ENCODE data around the gene ZNF862. TPM values are rescaled to one million over a fixed set of nuclear protein-coding genes. Genes with fewer than 3 reads are reported as not detected.

Gene ZNF862
- total and polyA plus RNA-seq, 2 of the 8 experiments (the other 6 are each of a cell fraction or from before 2014, with no cell fraction given): 1.8 to 3.9 TPM

GRCh38 chr7:149839933-149840332, 1.8 kb downstream of the ZNF862 start:
- H4K91ac ChIP-seq (replicated peaks; ENCODE audit: insufficient read length, low read length): no peak overlapping the region
- no peaks in the 10 kb centered on the region for H4K20me1 ChIP-seq (replicated peaks in 1 of 2; ENCODE audit: control insufficient read depth in 1 of 2, insufficient read depth in 2 of 2, low read length in 2 of 2)
- no peak overlapping the region for H3K9ac ChIP-seq (replicated peaks in 1 of 4; ENCODE audit: extremely low read depth in 1 of 4, low read depth in 3 of 4, low read length in 3 of 4)
- H3K23me2 ChIP-seq (ENCODE audit: low read depth, low read length): peaks cover 5% of the 10 kb centered on the region; the same call in 1 of the 2 replicates
- ChIA-PET POLR2A (ENCODE audit: partially characterized antibody) (interaction anchor here (1.6 to 2.9 kb wide), 2 partner anchors 9 to 15 kb away, joined by 5 to 14 read pairs; no protein-coding TSS in a partner anchor), CTCF (ENCODE audit: partially characterized antibody) (interaction anchor here (0.7 to 3.0 kb wide), 8 partner anchors 9 to 520 kb away, joined by 3 to 25 read pairs (median 4); no protein-coding TSS in a partner anchor)
- FAIRE-seq (no peak), DNase-seq (ENCODE audit: low read depth in 1 of 2, low spot score in 2 of 2) (no peak)
- no peaks in the 10 kb centered on the region for H3K36me3 ChIP-seq (ENCODE audit: control insufficient read depth in 2 of 4, insufficient read depth in 4 of 4, low read length in 3 of 4)
- no peak overlapping the region for H2BK15ac ChIP-seq (ENCODE audit: low read length)
- no peak overlapping the region for H3K23ac ChIP-seq (ENCODE audit: insufficient read length)
- H4K5ac ChIP-seq (ENCODE audit: insufficient read length, low read depth, low read length): no peak overlapping the region
- H3K27me3 ChIP-seq (replicated peaks in 1 of 4; ENCODE audit: control insufficient read depth in 3 of 4, extremely low read depth in 1 of 4, insufficient read depth in 3 of 4, low read length in 3 of 4): no peaks in the 10 kb centered on the region; a peak in 2 of 7 replicates
- H2BK5ac ChIP-seq (ENCODE audit: low read depth, low read length): no peak overlapping the region
- H2AK5ac ChIP-seq (ENCODE audit: low read depth, low read length): no peak overlapping the region
- H3K18ac ChIP-seq (ENCODE audit: extremely low read depth, low read length): no peak overlapping the region
- H3K4ac ChIP-seq (replicated peaks; ENCODE audit: insufficient read length, low read depth, low read length): no peak overlapping the region
- no peak overlapping the region for H2AFZ ChIP-seq (ENCODE audit: low read length)
- no peak overlapping the region for H2BK120ac ChIP-seq (replicated peaks; ENCODE audit: low read depth, low read length)
- no peak overlapping the region; a peak in 1 of 4 replicates for H3K4me2 ChIP-seq (ENCODE audit: insufficient read depth in 1 of 2, low read depth in 2 of 2, low read length in 2 of 2)
- H2BK20ac ChIP-seq (ENCODE audit: low read length): no peak overlapping the region
- no peak overlapping the region for H3K56ac ChIP-seq (replicated peaks; ENCODE audit: insufficient read length, low read depth, low read length)
- no peak overlapping the region for H3K14ac ChIP-seq (ENCODE audit: insufficient read length)
- H3K79me2 ChIP-seq (ENCODE audit: control insufficient read depth in 1 of 2, insufficient read depth in 2 of 2, low read length in 2 of 2): no peaks in the 10 kb centered on the region
- no peak overlapping the region for H2BK12ac ChIP-seq (ENCODE audit: low read depth, low read length)
- H3K4me3 ChIP-seq (ENCODE audit: extremely low read depth in 1 of 4, insufficient read depth in 2 of 4, low read depth in 3 of 4, low read length in 4 of 4): no peak overlapping the region
- no peaks in the 10 kb centered on the region for H3K9me3 ChIP-seq (ENCODE audit: insufficient read depth in 2 of 2, low read depth in 1 of 2, low read length in 1 of 2)
- peaks cover 0 to 6% (median 0%) of the 10 kb centered on the region in 4 experiments; a peak in 3 of 7 replicates for H3K4me1 ChIP-seq (replicated peaks in 1 of 4; ENCODE audit: control insufficient read depth in 3 of 4, insufficient read depth in 4 of 4, low read length in 3 of 4)
- no peak overlapping the region for H3K27ac ChIP-seq (ENCODE audit: low read depth, low read length)
- H4K8ac ChIP-seq (ENCODE audit: extremely low read depth, insufficient read depth, low read length): no peak overlapping the region
- WGBS, 2 experiments (ENCODE audit: extremely low coverage in 1 of 2, insufficient coverage in 1 of 2, insufficient read length in 1 of 2, insufficient replicate concordance in 2 of 2, low coverage in 1 of 2, low lambda C conversion rate in 2 of 2, missing lambda C conversion rate in 1 of 2): 92% methylated on average over 5 of the region's 5 CpGs; no CpG with 5 or more reads in 1 of the 2 experiments
- no peaks in the 10 kb centered on the region for H3K79me1 ChIP-seq (ENCODE audit: low read depth, low read length)
- TF ChIP-seq TAF1 (IDR thresholded peaks at IDR 0.05; ENCODE audit: low read depth, low read length) (no peak), SP1 (IDR thresholded peaks at IDR 0.05; ENCODE audit: low read depth, low read length) (no peak), POLR2AphosphoS5 (IDR thresholded peaks at IDR 0.05; ENCODE audit: low read depth, low read length) (no peak), NANOG (IDR thresholded peaks at IDR 0.05; ENCODE audit: insufficient read depth, low read depth, low read length, poor library complexity, severe bottlenecking) (no peak), RBBP5 (IDR thresholded peaks at IDR 0.05; ENCODE audit: borderline replicate concordance, low read depth, low read length) (no peak), ATF3 (IDR thresholded peaks at IDR 0.05; ENCODE audit: insufficient read depth, low read depth, low read length) (no peak), CBX8 (IDR thresholded peaks at IDR 0.05; ENCODE audit: borderline replicate concordance, low read depth, low read length) (no peak), BACH1 (IDR thresholded peaks at IDR 0.05; ENCODE audit: low read length) (no peak), KDM4A (IDR thresholded peaks at IDR 0.05; ENCODE audit: low read depth, low read length, severe bottlenecking) (no peak), CHD2 (IDR thresholded peaks at IDR 0.05; ENCODE audit: low read length) (no peak), SUZ12 (IDR thresholded peaks at IDR 0.05; ENCODE audit: low read length) (no peak), YY1 (IDR thresholded peaks at IDR 0.05; ENCODE audit: low read depth, low read length) (no peak), JUND (IDR thresholded peaks at IDR 0.05; ENCODE audit: low read length) (no peak), FOSL1 (IDR thresholded peaks at IDR 0.05; ENCODE audit: insufficient read depth, low read depth, low read length) (no peak), TCF12 (IDR thresholded peaks at IDR 0.05; ENCODE audit: low read depth, low read length) (no peak)
